Ecto neural progenitor cell (in vitro differentiated cells): Measurements from ENCODE around the gene SLC9C1.

ENCODE experiments used
- DNase-seq: peaks from one replicate; pipeline ENCODE4 v3.0.0-alpha.2; 2018; ENCODE audit warnings: low spot score

SLC9C1 gene

DNA sequence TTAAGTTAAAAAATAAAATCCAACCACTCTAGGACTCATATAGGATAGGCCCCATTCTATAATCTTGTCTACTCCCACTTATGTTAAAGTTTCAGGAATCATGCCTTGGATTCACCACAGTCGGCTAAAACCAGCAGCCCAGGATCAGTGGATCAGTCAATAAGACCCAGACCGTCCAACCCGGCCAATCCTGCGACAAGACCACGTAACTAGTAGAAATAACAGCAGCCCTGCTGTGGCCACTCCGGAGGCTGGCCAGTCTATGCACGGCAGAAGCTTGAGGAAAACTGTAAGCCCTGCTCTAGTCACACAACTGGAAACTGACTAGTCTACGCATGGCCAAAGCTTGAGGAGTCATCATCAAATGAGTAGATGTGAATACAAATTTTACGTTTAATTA is 12.8 kb upstream of the SLC9C1 start:
- no peak for DNase-seq

DNA sequence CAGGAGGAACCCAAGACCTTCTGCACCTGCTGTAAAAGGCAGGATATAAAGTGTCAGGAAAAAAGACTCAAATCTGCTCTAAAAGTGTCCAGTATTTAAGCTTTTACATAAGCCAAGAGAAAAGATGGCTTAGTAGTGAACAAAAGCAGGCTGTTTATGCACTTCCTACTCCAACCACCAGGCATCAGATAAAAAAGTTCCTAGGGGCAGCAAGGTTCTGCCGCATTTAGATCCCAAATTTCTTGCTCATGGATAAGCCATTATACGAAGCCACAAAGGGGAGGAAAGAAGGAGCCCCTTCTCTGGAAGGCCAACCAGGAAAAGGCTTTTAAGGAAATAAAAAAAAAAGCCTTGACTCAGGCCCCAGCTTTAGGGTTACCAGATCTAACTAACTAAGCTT is 10.6 kb upstream of the SLC9C1 start:
- DNase-seq: no peak

DNA sequence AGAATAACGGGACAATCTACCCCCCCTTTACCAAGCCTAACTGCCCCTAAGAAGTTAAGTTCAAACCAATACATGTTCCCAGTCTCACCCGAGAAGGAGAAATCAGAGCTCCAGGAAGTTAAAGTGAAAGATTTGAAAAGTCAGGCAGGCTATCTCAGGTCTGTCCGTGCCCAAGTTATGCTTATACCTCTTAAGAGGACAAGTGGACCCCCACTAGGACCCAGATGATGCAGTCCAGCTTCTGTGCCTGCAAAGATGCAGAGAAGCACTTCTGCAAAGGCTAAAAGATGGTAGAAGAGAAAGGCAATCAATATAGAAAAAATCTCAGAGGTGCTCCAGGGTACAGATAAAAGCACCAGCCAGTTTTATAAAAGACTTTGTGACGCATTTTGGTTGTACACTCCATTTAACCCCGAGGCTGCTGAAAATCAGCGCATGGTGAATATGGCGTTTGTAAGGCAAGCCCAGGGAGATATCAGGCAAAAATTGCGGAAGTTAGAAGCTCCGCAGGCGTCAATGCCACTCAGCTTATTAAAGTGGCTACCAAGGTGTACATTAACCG is 9.8 kb upstream of the SLC9C1 start:
- DNase-seq: peak; percentile 54

DNA sequence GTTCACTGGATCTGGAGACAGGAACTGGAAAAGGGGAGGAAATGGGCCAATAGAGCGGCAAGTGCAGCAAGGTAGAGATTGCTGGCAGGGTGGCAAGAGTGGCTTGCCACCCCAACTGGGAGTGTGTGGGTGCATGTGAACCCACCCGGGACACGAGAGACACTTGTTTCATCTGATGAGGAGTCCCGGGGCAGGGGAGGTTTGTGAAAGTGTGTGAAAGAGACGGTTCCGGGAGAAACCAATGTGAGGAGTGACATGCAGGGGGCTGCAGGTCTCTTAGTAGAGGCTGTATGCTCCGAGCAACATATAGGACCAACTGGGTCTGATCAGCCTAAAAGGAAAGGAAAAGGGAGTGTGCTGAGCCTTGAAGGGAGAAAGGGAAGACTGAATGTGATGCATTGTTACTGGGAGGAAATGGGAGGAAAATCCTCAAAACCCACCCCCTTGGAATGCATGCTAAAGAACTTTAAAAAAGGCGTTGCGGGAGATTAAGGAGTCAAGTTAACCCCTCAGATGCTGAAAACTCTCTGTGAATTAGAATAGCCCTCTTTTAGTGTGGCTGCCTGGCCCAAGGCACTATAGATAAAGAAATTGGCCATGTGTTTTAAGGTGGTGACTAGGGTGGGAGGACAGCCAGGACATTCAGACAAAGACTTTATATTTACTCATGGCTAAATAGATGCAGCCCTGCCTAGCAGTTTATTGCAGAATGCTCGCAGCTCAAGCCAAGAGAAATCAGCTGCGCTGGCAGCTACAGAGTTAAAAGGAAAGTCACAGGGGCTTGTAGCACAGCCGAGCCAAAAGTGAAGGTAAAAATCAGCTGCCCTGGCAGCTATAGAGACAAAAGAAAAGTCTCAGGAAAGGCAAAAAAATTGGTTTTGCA is 9.1 kb upstream of the SLC9C1 start:
- DNase-seq: peak; percentile 72

DNA sequence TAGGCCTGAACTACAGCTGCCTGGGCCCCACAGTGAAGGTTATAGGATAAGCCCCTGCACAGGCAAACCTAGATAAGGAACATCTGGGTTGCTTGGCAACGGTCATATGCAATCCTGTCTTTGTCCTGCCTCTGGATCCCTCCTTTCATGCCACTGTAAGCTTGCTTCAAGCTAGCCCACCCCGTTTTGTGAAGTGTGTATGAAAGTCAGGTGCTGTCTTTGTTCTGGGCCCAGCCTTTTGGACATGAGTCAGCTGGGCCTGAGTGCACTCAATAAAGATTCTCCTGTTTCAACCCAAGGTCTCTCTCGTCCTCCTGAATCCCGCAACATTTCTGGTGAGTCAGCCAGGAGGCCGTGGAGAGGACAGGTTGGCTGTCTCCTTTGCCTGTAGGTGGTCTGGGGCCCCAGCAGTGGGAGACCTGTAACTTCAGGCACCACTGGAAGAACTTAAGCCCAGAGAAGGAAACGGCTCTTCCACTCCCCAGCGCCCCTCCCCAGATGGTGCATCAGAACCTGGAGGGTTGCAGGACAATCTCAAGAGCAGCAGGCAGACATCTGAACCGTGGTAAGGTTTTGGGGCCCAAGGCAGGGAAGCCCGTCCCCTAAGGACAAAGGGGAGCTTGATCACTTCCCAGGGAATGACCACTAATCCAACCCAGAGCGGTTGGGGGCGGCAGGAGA is 8.3 kb upstream of the SLC9C1 start:
- DNase-seq: peak; percentile 49

DNA sequence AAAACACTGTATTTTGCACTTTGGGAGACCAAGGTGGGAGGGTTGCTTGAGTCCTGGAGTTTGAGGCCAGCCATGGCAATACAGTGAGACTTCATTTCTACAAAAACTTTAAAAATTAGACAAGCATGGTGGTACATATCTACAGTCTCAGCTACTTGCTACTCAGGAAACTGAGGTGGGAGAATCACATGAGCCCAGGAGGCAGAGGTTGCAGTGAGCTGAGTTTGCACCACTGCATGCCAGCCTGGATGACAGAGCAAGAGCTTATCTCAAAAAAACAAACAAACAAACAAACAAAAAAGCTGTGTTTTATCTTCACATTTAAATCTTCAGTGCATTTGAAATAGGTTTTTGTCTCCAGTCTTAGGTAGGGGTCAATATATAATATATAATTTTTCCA is 4.8 kb upstream of the SLC9C1 start:
- DNase-seq: no peak

DNA sequence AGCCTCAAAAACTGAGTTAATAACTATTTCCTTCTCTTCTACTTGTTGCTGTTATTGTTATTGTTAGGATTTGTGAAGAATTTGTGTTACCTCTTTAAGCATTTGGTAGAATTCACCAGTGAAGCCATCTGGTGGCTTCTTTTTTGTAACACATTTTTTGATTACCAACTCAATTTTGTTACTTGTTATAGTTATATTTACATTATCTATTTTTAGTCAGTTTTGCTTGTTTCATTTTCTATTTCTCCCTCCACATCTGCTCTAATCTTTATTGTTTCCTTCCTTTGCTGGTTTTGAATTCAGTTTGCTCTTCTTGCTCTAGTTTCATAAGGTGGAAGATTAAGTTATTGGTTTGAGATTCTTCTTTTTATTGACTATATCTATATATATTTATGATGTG is 3.7 kb upstream of the SLC9C1 start:
- no peak for DNase-seq

DNA sequence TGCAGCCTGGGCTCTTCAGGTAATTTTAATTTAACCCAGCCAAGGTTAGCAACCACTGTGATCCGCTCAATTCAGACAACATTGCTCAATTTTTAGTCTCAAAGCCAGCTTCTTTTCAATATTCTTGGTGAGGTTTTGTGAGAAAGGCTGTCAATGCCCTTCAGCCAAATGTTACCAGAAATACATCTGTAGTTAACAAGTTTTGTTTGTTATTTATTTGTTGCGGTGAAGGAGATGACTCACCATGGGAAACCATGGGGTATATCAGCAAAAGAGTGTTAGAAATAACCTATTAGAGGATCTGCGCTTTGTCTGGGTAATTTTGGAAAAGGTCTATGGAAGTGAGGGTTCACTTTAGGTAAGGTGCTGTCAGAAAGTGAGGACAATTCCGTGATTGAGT is 5.0 kb downstream of the SLC9C1 start:
- DNase-seq: no peak

DNA sequence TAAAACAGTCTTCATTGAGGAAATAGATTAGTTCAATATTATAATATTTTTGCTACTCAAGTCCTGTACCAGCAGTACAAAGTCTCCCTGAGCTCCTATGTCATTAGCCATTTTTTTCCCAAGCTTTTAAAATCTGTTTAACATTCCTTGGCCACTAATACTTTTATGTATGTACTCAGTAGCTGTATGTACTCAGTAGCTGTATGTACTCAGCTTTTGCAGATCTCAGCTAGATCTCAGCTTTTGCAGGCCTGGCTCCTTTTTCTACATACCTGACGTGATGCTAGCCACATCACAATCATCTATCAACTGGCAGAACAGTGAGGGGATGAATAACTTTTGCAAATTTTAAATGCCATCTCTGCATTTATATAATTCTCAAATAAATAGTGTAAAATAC is 13.8 kb downstream of the SLC9C1 start:
- no peak for DNase-seq

DNA sequence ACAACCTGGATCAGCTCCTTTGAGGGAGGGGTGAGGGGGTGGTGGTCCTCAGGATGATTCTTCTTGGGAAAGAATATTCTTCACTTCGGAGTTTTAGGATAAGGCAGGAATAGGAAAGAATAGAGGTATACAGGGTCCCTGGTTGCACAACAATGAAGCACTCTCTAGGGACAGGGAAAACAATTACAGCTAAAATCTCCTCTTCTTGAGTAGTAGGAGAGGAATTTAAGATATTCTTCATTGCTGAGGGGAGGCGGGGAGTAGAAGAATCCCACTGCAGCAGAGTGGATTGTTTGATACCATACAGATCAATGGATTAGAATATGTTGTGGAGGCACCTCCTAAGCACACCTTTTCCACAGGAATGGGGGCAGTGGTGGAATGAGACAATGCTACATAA is 20.5 kb downstream of the SLC9C1 start:
- no peak for DNase-seq

DNA sequence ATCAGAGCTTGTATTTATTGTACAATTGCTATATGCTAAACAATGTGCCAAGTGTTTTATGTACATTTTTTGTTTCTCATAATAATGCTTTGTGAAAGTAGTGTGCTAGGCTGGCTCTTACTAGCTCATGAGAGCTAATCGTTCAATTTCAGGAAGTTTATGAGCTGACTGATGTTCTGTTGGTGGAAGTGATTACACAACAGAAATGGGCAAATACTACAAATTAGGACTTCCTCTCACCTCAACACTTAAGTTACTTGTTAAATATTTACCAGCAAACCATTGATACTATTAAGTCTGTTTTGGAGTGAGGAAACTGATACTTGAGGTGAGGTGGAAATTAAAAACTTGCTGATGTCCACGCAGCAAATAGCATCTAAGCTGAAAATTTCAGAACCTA is 32.3 kb downstream of the SLC9C1 start:
- no peak for DNase-seq

DNA sequence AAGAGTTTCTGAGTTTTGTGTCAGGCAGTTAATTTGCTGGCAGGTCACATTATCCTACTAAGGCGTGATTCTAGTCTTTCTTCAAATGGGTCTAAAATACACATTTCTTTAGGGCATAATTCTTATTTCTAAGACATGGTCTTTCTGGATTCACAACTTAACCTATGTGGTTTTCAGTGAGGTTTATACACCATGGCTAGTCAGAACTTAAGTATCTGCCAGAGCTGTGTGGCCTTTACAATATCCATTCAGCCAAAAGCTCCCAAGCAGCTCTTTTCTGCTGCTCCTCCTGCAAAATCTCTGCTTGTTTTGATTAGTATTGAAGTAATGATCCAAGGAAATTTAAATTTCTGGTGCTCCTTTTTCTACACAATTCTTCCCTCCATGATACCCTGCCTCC is 33.5 kb downstream of the SLC9C1 start:
- no peak for DNase-seq

DNA sequence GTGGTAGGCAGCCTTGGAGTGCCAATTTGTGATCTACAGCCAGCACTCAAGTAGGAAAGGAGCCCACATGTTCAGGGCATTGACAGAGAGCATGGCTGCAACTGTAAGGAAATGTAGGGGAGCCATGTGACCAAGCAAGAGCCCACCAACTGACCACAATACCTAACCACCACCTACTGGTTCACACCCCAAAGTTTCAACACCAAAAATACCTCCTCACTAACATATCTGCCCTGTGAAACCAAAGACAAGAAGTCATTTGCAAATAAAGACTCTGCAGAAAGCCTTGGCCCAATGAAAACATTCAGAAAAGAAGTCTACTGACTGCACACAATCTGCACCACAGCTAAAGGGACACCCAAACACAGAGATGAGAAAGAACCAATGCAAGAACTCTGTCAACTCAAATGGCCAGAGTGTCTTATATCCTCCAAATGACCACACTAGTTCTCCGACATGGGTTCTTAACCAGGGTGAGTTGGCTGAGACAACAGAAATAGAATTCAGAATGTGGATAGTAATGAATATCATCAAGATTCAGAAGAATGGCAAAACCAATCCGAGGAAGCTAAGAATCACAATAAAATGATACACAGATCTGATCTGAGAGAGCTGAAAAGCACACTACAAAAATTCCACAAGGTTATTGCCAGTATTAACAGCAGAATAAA is 40.6 kb downstream of the SLC9C1 start:
- no peak for DNase-seq

DNA sequence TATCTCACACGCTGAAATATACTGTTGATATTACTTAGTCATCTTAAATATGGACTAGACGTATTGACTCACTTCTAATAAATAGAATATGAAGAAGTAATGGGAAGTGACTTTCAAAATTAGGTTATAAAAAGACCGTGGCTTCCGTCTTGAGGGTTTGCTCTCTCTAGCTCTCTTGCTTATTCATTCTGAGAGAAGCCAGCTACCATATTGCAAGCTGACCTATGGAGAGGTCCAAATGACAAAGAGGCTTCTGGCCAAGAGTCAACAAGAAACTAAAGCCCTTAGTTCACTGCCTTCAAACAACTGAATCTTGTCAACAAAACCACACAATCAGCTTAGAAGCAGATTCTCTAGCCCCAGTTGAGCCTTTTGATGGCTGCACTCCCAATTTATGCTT is 46.1 kb downstream of the SLC9C1 start:
- DNase-seq: no peak

DNA sequence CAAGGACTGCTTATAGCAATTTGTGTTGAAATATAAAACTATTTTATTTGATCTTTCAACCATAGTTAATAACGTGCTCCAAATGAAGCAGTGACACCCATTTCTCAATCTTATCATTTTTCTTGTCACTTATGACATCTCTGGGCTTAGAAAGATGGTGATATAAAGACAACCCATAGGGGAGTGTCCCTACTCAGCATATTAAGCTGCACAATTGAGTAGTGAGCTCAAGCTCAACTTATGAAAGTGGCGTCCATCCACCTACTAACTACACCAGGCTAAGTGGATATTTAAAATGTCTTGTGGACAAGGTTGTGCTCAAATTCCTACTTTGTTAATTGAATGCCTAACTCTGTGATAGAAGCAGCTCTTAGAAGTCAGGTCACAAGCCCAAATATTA is 46.7 kb downstream of the SLC9C1 start:
- no peak for DNase-seq

DNA sequence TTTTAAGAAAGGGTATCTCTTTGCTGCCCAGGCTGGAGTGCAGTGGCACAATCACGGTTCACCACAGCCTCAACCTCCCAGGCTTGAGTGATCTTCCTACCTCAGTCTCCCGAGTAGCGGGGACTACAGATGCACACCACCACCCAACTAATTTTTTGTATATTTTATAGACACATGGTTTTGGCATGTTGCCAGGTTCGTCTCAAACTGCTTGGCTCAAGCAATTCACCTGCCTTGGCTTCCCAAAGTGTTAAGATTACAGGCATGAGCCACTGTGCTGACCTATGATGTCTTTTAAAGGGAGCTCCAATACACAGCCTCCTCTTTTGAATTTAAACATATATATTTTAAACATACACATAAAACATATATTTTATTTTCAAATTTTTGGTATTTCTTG is 60.9 kb downstream of the SLC9C1 start:
- no peak for DNase-seq

DNA sequence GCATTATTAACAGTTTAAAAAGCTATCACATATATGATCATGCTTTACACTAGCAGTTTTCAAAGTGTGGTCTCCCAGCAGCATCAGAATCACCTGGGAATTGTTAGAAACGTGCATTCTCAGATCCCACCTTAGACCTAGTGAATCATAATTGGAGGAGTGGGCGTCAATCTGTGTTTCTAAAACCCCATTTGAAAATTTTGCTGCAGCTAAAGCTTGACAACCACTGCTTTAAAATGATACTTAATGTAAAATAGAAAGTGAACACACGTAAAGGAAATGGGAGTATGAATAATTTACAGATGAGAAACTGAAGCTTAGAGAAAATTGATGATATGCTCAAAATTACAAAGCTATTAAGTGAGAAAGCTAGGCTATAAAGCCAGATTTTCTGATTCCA is 62.3 kb downstream of the SLC9C1 start:
- DNase-seq: no peak

DNA sequence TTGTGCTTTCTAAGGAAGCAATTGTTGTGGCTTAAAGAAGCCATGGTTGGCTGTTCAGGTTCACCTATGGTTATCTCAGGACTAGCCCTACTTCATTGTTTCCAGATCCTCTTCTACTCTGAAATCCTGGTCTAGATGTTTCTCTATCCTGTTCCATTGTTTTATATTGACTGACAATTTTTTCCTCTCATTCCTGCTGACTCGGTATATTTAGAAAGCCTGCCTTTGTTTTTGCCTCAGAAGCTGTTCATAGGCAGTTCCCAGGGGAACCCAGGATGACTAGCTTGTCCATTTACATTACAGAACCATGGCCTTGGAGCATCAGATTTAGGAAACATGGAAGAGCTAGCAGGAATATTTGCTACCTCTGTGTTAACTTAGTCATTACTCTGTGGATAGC is 64.0 kb downstream of the SLC9C1 start:
- DNase-seq: no peak

DNA sequence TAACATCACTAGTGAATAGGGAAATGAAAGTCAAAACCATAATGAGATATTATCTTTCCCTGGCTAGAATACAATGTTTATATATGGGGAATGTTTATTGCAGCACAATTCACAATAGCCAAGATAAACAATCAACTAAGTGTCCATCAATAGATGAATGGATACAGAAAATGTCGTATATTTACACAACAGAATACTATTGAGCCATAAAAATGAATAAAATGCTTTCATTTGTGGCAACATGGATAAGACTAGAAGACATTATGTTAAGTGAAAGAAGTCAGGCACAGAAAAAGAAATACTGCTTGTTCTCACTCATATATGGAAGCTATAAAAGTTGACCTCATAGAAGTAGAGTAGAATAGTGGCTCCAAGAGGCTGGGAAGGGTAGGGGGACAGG is 65.2 kb downstream of the SLC9C1 start:
- no peak for DNase-seq

DNA sequence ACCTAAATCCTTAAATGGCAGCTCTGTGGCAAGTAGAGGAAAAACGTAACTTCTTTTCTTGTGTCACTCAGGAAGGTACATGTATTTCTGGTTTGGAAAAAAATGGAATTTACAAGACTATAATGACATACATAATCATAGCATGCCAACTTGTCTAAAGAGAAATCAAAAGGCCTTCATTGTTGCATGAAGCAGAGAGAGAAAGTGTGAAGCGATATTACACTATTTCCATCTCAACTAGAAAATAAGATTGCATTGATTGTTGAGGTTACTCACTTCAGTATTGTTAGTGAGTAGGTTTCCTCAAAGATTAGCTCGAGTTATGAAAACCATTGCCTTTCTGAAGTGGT is 93.7 kb downstream of the SLC9C1 start:
- DNase-seq: no peak

DNA sequence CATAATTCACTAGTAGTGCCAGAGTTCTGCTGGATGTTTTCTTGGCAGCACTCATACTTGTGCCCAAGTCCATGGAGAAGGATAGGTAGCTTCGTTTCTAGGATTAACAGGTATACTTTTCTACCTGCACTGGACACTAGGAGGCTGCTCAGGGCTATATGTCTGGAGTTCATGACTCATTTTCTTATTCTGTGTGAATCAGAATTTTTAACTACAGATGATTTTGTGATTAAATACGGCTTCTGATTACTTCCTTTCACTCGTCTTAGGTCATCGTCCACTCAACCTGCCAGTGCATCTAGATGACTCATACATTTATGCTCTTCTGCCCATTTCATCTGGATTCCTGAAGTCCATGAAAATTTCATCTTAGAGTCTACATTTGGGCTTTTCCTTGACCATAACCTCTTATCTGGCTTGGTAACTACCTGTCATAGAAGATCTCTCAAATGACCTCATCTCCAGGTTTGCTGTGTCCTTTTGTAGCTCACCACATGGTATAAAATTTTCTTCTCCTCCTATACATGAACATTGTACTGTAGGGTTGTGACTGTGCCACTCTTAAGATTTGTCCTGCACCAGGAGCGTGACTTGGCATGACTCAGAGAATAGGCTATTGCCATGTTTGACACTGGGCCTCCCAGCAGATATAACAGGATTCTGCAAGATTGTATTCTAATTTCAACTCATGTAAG is 94.2 kb downstream of the SLC9C1 start:
- no peak for DNase-seq

DNA sequence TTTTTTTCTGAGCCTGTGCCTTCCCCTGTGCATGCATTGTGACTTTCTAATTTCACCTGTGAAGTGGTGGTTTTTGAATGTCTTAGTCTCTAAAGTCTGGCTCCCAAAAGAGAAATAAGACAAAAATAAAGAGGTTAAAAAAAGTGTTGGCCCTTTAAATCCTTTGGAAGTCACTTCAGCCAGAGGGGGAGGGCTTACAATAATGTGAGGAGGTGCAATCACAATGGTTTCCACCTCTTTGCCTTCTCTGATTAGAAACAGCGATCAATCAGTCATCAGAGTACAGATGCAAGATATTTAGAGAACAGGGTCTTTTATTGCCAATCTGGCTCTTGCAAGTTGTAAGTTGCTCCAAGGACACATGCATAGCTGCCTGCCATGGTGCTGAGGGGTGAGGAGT is 96.9 kb downstream of the SLC9C1 start:
- no peak for DNase-seq
